BLaER1 treated with 17β-estradiol and CSF1 and Interleukin-3, amounts not matched to agents 10 nM and 100 nM (cell line): Measurements from ENCODE around the gene PTGER2.
A peak's percentile ranks its signal among the peaks of the same experiment; 100 is the strongest.

Experiments
- H3K27ac ChIP-seq, 11 experiments: shearing (Covaris generic); formaldehyde crosslinking; 2 replicates each; pipeline ENCODE4 v1.8.1; 2022
- H3K27me3 ChIP-seq, 11 experiments: shearing (Covaris generic); formaldehyde crosslinking; 2 replicates each; pipeline ENCODE4 v1.8.1; 2022
- H3K36me3 ChIP-seq, 11 experiments: shearing (Covaris generic); formaldehyde crosslinking; 2 replicates each; pipeline ENCODE4 v1.8.1; 2022
- H3K4me1 ChIP-seq, 10 experiments: shearing (Covaris generic); formaldehyde crosslinking; 2 replicates each; pipeline ENCODE4 v1.8.1; 2022
- H3K4me2 ChIP-seq, 11 experiments: shearing (Covaris generic); formaldehyde crosslinking; 2 replicates each; pipeline ENCODE4 v1.8.1; 2022
- H3K4me3 ChIP-seq, 10 experiments: shearing (Covaris generic); formaldehyde crosslinking; 2 replicates each; pipeline ENCODE4 v1.8.1; 2022
- H3K9ac ChIP-seq, 11 experiments: shearing (Covaris generic); formaldehyde crosslinking; 2 replicates each; pipeline ENCODE4 v1.8.1; 2022
- H3K9me3 ChIP-seq, 11 experiments: shearing (Covaris generic); formaldehyde crosslinking; replicated peaks in 1 of 11; 2 replicates each; pipeline ENCODE4 v1.8.1; 2022
- H4K20me1 ChIP-seq, 11 experiments: shearing (Covaris generic); formaldehyde crosslinking; 2 replicates each; pipeline ENCODE4 v1.8.1; 2022
- Cebpa-rat ChIP-seq, 11 experiments: shearing (Covaris generic); IDR thresholded peaks; 2 replicates each; pipeline ENCODE4 v1.8.1; 2022

The PTGER2 gene

GRCh38 chr14:52313903-52314594 lies at the start of gene PTGER2:
TSS of gene PTGER2 (plus strand) at chr14:52314312. CDS start at chr14:52314549, 237 bp downstream.
- H3K27me3 ChIP-seq: no peaks in the 10 kb centered on the region
- peaks cover 59 to 81% (median 73%) of the 10 kb centered on the region in 10 experiments for H3K4me1 ChIP-seq
- no peak for TF ChIP-seq Cebpa-rat (IDR thresholded peaks at IDR 0.05)
- peaks cover 0 to 18% (median 7%) of the 10 kb centered on the region in 11 experiments; a peak in 15 of 22 replicates for H3K36me3 ChIP-seq
- H3K27ac ChIP-seq: peak within 1 kb of the TSS; percentile 78 to 96 (median 90)
- peak within 1 kb of the TSS; percentile 85 to 99 (median 97) for H3K4me2 ChIP-seq
- H4K20me1 ChIP-seq: peaks cover 0 to 18% (median 0%) of the 10 kb centered on the region in 11 experiments; a peak in 5 of 22 replicates
- H3K9ac ChIP-seq: peak within 1 kb of the TSS; percentile 85 to 95 (median 89)
- peaks cover 0 to 10% (median 4%) of the 10 kb centered on the region in 11 experiments; a peak in 13 of 22 replicates for H3K9me3 ChIP-seq
- peak within 1 kb of the TSS; percentile 69 to 94 (median 88) for H3K4me3 ChIP-seq

DNA sequence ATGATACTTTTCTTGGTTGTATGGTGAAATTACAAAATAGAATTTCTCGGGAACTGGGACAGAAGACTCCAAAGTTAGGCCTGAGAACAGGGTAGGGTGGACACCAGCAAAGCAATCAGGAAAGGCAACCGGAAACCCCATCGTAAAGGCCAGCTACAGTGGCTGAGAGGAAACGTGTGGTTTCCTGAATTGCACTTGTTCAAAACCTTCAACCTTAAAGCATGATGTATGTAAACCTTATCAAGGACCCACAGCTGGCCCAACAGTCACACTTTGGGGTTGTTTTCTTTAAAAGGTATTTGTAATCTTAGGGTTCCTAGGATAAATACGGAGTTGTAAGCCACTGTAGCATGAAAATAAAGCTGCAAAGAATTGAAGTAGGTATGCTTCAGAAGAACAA lies 48.9 kb upstream of the PTGER2 start:
- no peak overlapping the region; a peak in 1 of 20 replicates for H3K4me3 ChIP-seq
- peaks cover 36 to 44% (median 39%) of the 10 kb centered on the region in 11 experiments for H3K27me3 ChIP-seq
- no peak overlapping the region for H3K9ac ChIP-seq
- H3K27ac ChIP-seq: 0 out of 22 replicates have a peak overlapping the region, but pooled peaks of 1 of the 11 experiments have one; percentile 22
- H3K4me2 ChIP-seq: peak overlapping the region; percentile 54 to 77 (median 65)
- peaks cover 69 to 84% (median 77%) of the 10 kb centered on the region in 11 experiments for H3K9me3 ChIP-seq
- peaks cover 15 to 22% (median 20%) of the 10 kb centered on the region in 10 experiments; a peak in 19 of 20 replicates for H3K4me1 ChIP-seq
- no peak for TF ChIP-seq Cebpa-rat (IDR thresholded peaks at IDR 0.05)
- H3K36me3 ChIP-seq: peaks cover 0 to 32% (median 25%) of the 10 kb centered on the region in 11 experiments; a peak in 19 of 22 replicates
- H4K20me1 ChIP-seq: no peaks in the 10 kb centered on the region; a peak in 1 of 22 replicates

DNA sequence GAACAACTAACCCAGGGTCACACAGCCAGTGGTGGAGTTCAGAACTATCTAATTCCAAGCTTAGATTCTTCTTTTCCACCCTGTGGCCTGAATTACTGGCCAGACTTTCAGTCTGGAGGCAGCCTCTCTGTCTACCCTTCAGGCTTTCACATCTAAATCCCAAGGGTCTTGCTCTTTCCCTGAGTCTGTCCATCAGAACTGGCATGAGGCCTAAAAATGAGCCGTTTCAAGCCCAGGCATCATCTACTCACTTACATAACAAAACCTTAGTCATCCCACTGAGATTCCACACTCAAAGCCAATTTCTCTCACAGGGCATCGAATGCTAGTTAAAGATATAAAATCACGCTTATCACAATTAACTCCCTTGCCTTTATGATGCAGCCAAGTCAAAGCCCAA lies 47.9 kb upstream of the PTGER2 start:
- peaks cover 41 to 51% (median 45%) of the 10 kb centered on the region in 11 experiments for H3K27me3 ChIP-seq
- H3K4me3 ChIP-seq: peak overlapping the region in 1 of 10 experiments; percentile 19; a peak in 1 of 20 replicates
- peaks cover 15 to 22% (median 20%) of the 10 kb centered on the region in 10 experiments; a peak in 19 of 20 replicates for H3K4me1 ChIP-seq
- no peak overlapping the region for H3K9ac ChIP-seq
- peaks cover 64 to 80% (median 73%) of the 10 kb centered on the region in 11 experiments for H3K9me3 ChIP-seq
- peak overlapping the region; percentile 54 to 77 (median 65); a peak in 21 of 22 replicates for H3K4me2 ChIP-seq
- no peaks in the 10 kb centered on the region; a peak in 1 of 22 replicates for H4K20me1 ChIP-seq
- peaks cover 0 to 32% (median 25%) of the 10 kb centered on the region in 11 experiments; a peak in 19 of 22 replicates for H3K36me3 ChIP-seq
- 0 out of 22 replicates have a peak overlapping the region, but pooled peaks of 1 of the 11 experiments have one; percentile 22 for H3K27ac ChIP-seq
- no peak for TF ChIP-seq Cebpa-rat (IDR thresholded peaks at IDR 0.05)

GRCh38 chr14:52266782-52267181 lies 47.3 kb upstream of the PTGER2 start:
- Histone ChIP-seq H3K27ac (no peak overlapping the region), H3K9me3 (peaks cover 63 to 79% (median 73%) of the 10 kb centered on the region in 11 experiments), H3K4me2 (peak overlapping the region in 10 of 11 experiments; percentile 3 to 77 (median 61); a peak in 13 of 22 replicates), H3K4me1 (peaks cover 15 to 22% (median 20%) of the 10 kb centered on the region in 10 experiments; a peak in 19 of 20 replicates), H3K27me3 (peaks cover 41 to 51% (median 45%) of the 10 kb centered on the region in 11 experiments), H3K4me3 (0 out of 20 replicates have a peak overlapping the region, but pooled peaks of 3 of the 10 experiments have one; percentile 26 to 43 (median 42)), H4K20me1 (no peaks in the 10 kb centered on the region; a peak in 1 of 22 replicates), H3K36me3 (peaks cover 0 to 32% (median 25%) of the 10 kb centered on the region in 11 experiments; a peak in 19 of 22 replicates), H3K9ac (no peak overlapping the region)
- TF ChIP-seq Cebpa-rat (IDR thresholded peaks at IDR 0.05): no peak

DNA sequence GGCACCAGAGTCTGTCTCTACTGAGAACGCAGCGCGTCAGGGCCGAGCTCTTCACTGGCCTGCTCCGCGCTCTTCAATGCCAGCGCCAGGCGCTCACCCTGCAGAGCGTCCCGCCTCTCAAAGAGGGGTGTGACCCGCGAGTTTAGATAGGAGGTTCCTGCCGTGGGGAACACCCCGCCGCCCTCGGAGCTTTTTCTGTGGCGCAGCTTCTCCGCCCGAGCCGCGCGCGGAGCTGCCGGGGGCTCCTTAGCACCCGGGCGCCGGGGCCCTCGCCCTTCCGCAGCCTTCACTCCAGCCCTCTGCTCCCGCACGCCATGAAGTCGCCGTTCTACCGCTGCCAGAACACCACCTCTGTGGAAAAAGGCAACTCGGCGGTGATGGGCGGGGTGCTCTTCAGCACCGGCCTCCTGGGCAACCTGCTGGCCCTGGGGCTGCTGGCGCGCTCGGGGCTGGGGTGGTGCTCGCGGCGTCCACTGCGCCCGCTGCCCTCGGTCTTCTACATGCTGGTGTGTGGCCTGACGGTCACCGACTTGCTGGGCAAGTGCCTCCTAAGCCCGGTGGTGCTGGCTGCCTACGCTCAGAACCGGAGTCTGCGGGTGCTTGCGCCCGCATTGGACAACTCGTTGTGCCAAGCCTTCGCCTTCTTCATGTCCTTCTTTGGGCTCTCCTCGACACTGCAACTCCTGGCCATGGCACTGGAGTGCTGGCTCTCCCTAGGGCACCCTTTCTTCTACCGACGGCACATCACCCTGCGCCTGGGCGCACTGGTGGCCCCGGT lies 46.4 kb upstream of the PTGER2 start, which contains the start of gene PTGDR:
PTGDR (plus strand) TSS at position 198 of the 778 bp plus-strand sequence; CDS start at position 315, 117 bp downstream.
- Histone ChIP-seq H3K9me3 (peaks cover 63 to 75% (median 72%) of the 10 kb centered on the region in 11 experiments), H3K4me1 (peaks cover 15 to 22% (median 20%) of the 10 kb centered on the region in 10 experiments; a peak in 19 of 20 replicates), H3K27ac (no peak within 1 kb of the TSS), H3K27me3 (peaks cover 41 to 51% (median 45%) of the 10 kb centered on the region in 11 experiments), H3K36me3 (peaks cover 0 to 32% (median 25%) of the 10 kb centered on the region in 11 experiments; a peak in 19 of 22 replicates), H3K9ac (no peak within 1 kb of the TSS), H3K4me3 (peak within 1 kb of the TSS; percentile 12 to 56 (median 42); a peak in 18 of 20 replicates), H4K20me1 (no peaks in the 10 kb centered on the region; a peak in 1 of 22 replicates), H3K4me2 (peak within 1 kb of the TSS in 10 of 11 experiments; percentile 3 to 77 (median 66); a peak in 16 of 22 replicates)
- no peak for TF ChIP-seq Cebpa-rat (IDR thresholded peaks at IDR 0.05)

DNA sequence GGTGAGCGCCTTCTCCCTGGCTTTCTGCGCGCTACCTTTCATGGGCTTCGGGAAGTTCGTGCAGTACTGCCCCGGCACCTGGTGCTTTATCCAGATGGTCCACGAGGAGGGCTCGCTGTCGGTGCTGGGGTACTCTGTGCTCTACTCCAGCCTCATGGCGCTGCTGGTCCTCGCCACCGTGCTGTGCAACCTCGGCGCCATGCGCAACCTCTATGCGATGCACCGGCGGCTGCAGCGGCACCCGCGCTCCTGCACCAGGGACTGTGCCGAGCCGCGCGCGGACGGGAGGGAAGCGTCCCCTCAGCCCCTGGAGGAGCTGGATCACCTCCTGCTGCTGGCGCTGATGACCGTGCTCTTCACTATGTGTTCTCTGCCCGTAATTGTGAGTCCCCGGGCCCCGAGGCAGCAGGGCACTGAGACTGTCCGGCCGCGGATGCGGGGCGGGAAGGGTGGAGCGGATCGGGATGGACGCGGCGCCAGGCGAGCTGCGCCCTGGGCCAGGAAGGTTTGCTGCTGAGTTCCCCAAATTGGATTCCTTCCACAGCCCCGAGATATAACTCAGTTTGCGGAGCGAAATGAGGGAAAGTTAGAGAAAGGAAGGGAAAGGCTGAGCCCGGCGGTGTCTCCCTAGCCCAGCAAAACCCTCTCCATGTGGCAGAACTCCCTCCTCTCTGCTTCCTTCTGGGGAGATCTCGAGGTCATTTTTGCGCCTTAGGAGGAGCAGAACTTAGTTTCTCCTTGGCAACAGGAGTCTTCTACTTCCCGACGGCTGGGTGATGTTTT lies 45.6 kb upstream of the PTGER2 start:
- Histone ChIP-seq H3K4me2 (no peak overlapping the region; a peak in 2 of 22 replicates), H3K27ac (no peak overlapping the region), H3K36me3 (peaks cover 0 to 32% (median 25%) of the 10 kb centered on the region in 11 experiments; a peak in 19 of 22 replicates), H3K27me3 (peaks cover 41 to 51% (median 45%) of the 10 kb centered on the region in 11 experiments), H3K4me3 (peak overlapping the region in 9 of 10 experiments; percentile 26 to 56 (median 42); a peak in 18 of 20 replicates), H3K4me1 (peaks cover 15 to 22% (median 20%) of the 10 kb centered on the region in 10 experiments; a peak in 19 of 20 replicates), H3K9me3 (peaks cover 60 to 71% (median 67%) of the 10 kb centered on the region in 11 experiments), H4K20me1 (no peaks in the 10 kb centered on the region; a peak in 1 of 22 replicates), H3K9ac (no peak overlapping the region)
- TF ChIP-seq Cebpa-rat (IDR thresholded peaks at IDR 0.05): no peak

GRCh38 chr14:52269100-52269499 lies 45.0 kb upstream of the PTGER2 start:
- Histone ChIP-seq H3K9me3 (peaks cover 54 to 65% (median 61%) of the 10 kb centered on the region in 11 experiments), H3K9ac (no peak overlapping the region), H3K4me3 (peak overlapping the region in 7 of 10 experiments; percentile 26 to 56 (median 43); a peak in 10 of 20 replicates), H3K4me2 (no peak overlapping the region), H3K4me1 (peaks cover 15 to 22% (median 20%) of the 10 kb centered on the region in 10 experiments; a peak in 19 of 20 replicates), H3K36me3 (peaks cover 0 to 32% (median 25%) of the 10 kb centered on the region in 11 experiments; a peak in 19 of 22 replicates), H4K20me1 (no peaks in the 10 kb centered on the region; a peak in 1 of 22 replicates), H3K27ac (no peak overlapping the region), H3K27me3 (peaks cover 41 to 51% (median 45%) of the 10 kb centered on the region in 11 experiments)
- no peak for TF ChIP-seq Cebpa-rat (IDR thresholded peaks at IDR 0.05)
